CD4-positive, alpha-beta memory T cell (primary cell): ENCODE data around the gene TAF1L. TPM values are rescaled to one million over a fixed set of nuclear protein-coding genes. Genes with fewer than 3 reads are reported as not detected.
"Not testable (repeated sequence)": the region's sequence is repeated elsewhere in the genome, so short reads cannot be mapped to it uniquely, and the experiment has no call there.

ENCODE experiments used
- CTCF ChIA-PET: fragments of 350-600 bp; sonication (Branson Sonifier 250); formaldehyde crosslinking; loops from one replicate; lab custom pipeline; 2021; ENCODE audit warnings: inconsistent platforms; ENCODE audit not compliant: partially characterized antibody; lab: Charles Lee
- POLR2A ChIA-PET: fragments of 350-600 bp; sonication (Branson Sonifier 250); formaldehyde crosslinking; loops from one replicate; lab custom pipeline; 2021; ENCODE audit not compliant: partially characterized antibody; lab: Charles Lee
- DNase-seq, 5 donors: peaks; one replicate each; pipeline versions ENCODE4 v3.0.0 to v3.0.0-alpha.2; 2020 to 2022; ENCODE audit warnings: mixed read lengths in 1 of 5
- H3K27ac ChIP-seq: one replicate; pipeline ENCODE4 v1.7.0; 2013; ENCODE audit warnings: low read depth, low read length
- H3K27me3 ChIP-seq: 2 replicates; pipeline ENCODE4 v1.7.0; 2013; ENCODE audit warnings: mild to moderate bottlenecking, low read length, moderate library complexity; ENCODE audit not compliant: insufficient read depth
- H3K36me3 ChIP-seq: 2 replicates; pipeline ENCODE4 v1.7.0; 2013; ENCODE audit warnings: mild to moderate bottlenecking, low read length, moderate library complexity; ENCODE audit not compliant: insufficient read depth
- H3K4me1 ChIP-seq: 2 replicates; pipeline ENCODE4 v1.7.0; 2013; ENCODE audit warnings: mild to moderate bottlenecking, low read length, moderate library complexity; ENCODE audit not compliant: insufficient read depth
- H3K4me3 ChIP-seq, 2 donors: one replicate each; pipeline ENCODE4 v1.7.0; 2013; ENCODE audit warnings: low read length in 2 of 2, mild to moderate bottlenecking in 1 of 2
- H3K9me3 ChIP-seq, 2 donors: one replicate each; pipeline ENCODE4 v1.7.0; 2013; ENCODE audit warnings: low read length in 2 of 2, control low read depth in 1 of 2; ENCODE audit not compliant: control insufficient read depth in 1 of 2
- H3K27ac Mint-ChIP-seq, 7 donors: one replicate each; pipeline ENCODE4 v1.8.0; 2020 to 2021; ENCODE audit warnings: mixed read lengths in 7 of 7, mild to moderate bottlenecking in 6 of 7, inconsistent platforms in 3 of 7, moderate library complexity in 3 of 7
- H3K27me3 Mint-ChIP-seq, 2 donors: one replicate each; pipeline ENCODE4 v1.8.0; 2020 to 2021; ENCODE audit warnings: mixed read lengths in 2 of 2
- H3K36me3 Mint-ChIP-seq, 2 donors: one replicate each; pipeline ENCODE4 v1.8.0; 2020 to 2021; ENCODE audit warnings: mixed read lengths in 2 of 2, inconsistent platforms in 1 of 2, mild to moderate bottlenecking in 1 of 2
- H3K4me1 Mint-ChIP-seq, 4 donors: one replicate each; pipeline ENCODE4 v1.8.0; 2020 to 2021; ENCODE audit warnings: mixed read lengths in 4 of 4, mild to moderate bottlenecking in 1 of 4
- H3K4me3 Mint-ChIP-seq, 8 donors: one replicate each; pipeline ENCODE4 v1.8.0; 2020 to 2021; ENCODE audit warnings: mixed read lengths in 8 of 8, mild to moderate bottlenecking in 7 of 8, moderate library complexity in 6 of 8, inconsistent platforms in 3 of 8
- H3K9me3 Mint-ChIP-seq, 8 donors: one replicate each; pipeline ENCODE4 v1.8.0; 2020 to 2021; ENCODE audit warnings: mixed read lengths in 8 of 8, mild to moderate bottlenecking in 5 of 8, inconsistent platforms in 3 of 8, moderate library complexity in 1 of 8
- intact Hi-C: fragments of 100-400 bp; cut with micrococcal nuclease; formaldehyde crosslinking; loops from one replicate; pipeline ENCODE4 v1.15.1; 2023
- polyA plus RNA-seq, 2 donors: library from polyadenylated mRNA; unstranded; fragments of 300-500 nt; fragmentation: Illumina TruSeq; gene quantifications; one replicate each; pipeline ENCODE4 v1.2.3, GENCODE V29; 2021
- total RNA-seq, 2 experiments: library from RNA; stranded (reverse); gene quantifications; one replicate each; pipeline ENCODE4 v1.2.3, GENCODE V29; 2021

TAF1L gene
- total and polyA plus RNA-seq, 4 experiments from 2014 or later = 0.06 to 0.12 TPM; not detected in 2

DNA sequence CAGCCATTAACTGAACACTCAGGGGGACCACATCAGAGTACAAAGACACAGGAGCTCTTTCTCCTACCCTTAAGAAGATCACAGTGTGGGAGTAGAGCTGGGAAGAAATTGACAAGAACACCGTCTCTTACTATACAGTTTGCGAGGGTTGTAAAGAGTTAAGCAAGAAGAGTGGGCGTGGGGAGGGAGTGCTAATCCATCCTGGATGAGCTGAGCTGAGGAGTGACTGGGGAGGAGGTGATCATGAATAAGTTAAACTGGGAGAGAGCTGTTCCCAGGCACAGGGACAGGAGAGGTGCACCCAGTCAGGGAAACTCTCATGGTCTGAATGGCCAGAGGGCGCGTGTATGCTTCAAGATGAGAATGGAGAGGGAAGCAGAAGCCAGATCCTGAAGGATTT, 17.2 kb downstream of the TAF1L start:
- Mint-ChIP-seq H3K27ac (no peak overlapping the region), H3K4me3 (no peak overlapping the region), H3K27me3 (peaks cover 20 to 29% of the 10 kb centered on the region in 2 donors), H3K9me3 (no peaks in the 10 kb centered on the region), H3K36me3 (no peaks in the 10 kb centered on the region), H3K4me1 (no peaks in the 10 kb centered on the region)
- no peaks in the 10 kb centered on the region for H3K27me3 ChIP-seq
- no peak overlapping the region for H3K27ac ChIP-seq
- POLR2A ChIA-PET = no interaction called here
- no peak for DNase-seq
- no peaks in the 10 kb centered on the region for H3K36me3 ChIP-seq
- CTCF ChIA-PET = no interaction called here
- no peaks in the 10 kb centered on the region for H3K4me1 ChIP-seq
- no peaks in the 10 kb centered on the region for H3K9me3 ChIP-seq
- intact Hi-C loops = no loop called here
- no peak overlapping the region for H3K4me3 ChIP-seq

DNA sequence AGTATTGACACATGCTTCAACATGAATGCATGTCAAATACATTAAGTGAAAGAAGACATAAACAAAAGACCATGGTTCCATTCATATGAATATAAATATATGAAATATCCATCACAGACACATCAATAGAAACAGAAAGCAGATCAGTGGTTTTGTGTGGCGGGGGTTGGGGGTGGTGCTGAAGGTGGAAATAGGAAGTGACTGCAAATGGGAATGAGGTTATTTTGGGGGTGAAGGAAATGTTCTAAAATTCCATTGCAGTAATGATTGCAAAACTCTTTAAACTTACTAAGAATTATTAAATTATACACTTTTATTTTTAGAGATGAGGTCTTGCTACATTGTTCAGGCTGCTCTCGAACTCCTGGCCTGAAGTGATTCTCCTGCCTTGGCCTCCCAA, 28.7 kb downstream of the TAF1L start:
- Histone ChIP-seq H3K27ac (no peak overlapping the region), H3K4me3 (no peak overlapping the region), H3K9me3 (no peaks in the 10 kb centered on the region), H3K4me1 (no peaks in the 10 kb centered on the region), H3K27me3 (no peaks in the 10 kb centered on the region), H3K36me3 (no peaks in the 10 kb centered on the region)
- H3K4me3 Mint-ChIP-seq = no peak overlapping the region
- H3K27ac Mint-ChIP-seq = no peak overlapping the region
- H3K9me3 Mint-ChIP-seq = peaks cover 2 to 10% (median 3%) of the 10 kb centered on the region in 8 donors
- ChIA-PET CTCF (interaction anchor here (1.1 kb wide), 1 partner anchor 27 kb away, joined by 3 read pairs; no protein-coding TSS in a partner anchor), POLR2A (no interaction called here)
- H3K27me3 Mint-ChIP-seq = peaks cover 0 to 13% of the 10 kb centered on the region in 2 donors
- no peaks in the 10 kb centered on the region for H3K36me3 Mint-ChIP-seq
- H3K4me1 Mint-ChIP-seq = no peaks in the 10 kb centered on the region
- intact Hi-C loops = no loop called here
- DNase-seq = no peak

DNA sequence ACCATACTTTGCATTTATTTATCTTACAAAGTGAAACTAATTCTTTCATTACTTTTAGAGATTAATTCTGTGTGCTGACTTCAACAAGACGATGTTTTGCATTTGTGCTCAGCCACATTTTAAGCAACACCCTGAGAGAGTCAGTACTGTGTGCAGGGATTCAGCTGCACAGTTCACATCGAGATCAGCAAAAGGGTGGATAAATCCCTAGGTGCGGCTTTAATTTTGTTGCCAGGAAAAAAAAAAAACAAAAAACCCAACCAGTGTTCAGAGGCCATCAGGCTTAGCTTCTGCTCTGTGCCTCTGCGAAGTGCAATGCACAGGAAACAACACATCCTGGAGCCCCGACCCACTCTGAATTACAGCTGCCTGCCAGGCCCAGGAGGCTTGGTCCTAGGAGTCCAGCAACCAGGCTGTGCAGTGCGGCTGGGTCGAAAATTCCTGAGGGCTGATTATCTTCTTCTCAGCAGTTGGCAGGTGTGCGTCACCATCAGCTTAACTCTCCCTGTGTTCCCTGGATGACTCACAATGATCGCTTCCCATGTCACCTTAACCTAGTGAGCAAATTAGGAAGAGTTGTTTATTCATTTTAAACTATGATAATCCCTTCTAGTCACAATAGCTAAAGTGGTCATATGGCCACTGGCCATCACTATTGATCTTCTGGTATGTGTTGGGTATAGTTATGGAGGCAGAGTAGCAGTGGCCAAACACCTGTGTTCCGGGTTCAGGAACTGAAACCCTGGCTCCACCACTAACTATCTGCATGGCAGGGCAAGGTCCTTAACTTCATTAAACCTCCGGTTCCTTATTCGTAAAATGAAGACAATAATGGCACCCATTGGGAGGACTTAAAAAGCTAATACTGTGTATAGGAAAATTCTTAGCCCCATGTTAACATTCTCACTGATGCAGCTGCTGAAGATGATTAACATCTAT, 31.3 kb downstream of the TAF1L start:
- ChIA-PET POLR2A (no interaction called here), CTCF (interaction anchor here (0.8 to 1.3 kb wide), 4 partner anchors 11 to 225 kb away, joined by 3 to 7 read pairs (median 3); no protein-coding TSS in a partner anchor)
- Mint-ChIP-seq H3K36me3 (no peaks in the 10 kb centered on the region), H3K4me3 (no peak overlapping the region), H3K27ac (no peak overlapping the region), H3K4me1 (no peaks in the 10 kb centered on the region), H3K27me3 (peaks cover 5 to 24% of the 10 kb centered on the region in 2 donors), H3K9me3 (peaks cover 2 to 10% (median 3%) of the 10 kb centered on the region in 8 donors)
- H3K36me3 ChIP-seq = no peaks in the 10 kb centered on the region
- intact Hi-C loops = no loop called here
- no peak for DNase-seq
- no peaks in the 10 kb centered on the region for H3K9me3 ChIP-seq
- no peaks in the 10 kb centered on the region for H3K4me1 ChIP-seq
- H3K27me3 ChIP-seq = no peaks in the 10 kb centered on the region
- no peak overlapping the region for H3K27ac ChIP-seq
- no peak overlapping the region for H3K4me3 ChIP-seq

DNA sequence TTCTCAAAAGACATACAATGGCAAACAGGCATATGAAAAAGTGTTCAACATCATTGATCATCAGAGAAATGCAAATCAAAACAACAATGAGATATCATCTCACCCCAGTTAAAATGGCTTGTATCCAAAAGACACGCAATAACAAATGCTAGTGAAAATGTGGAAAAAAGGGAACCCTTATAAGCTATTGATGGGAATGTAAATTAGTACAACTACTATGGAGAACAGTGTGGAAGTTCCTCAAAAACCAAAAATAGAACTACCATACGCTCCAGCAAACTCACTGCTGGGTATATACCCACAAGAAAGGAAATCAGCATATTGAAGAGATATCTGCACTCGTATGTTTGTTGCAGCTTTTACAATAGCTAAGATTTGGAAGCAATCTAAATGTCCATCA, 36.4 kb downstream of the TAF1L start:
- H3K9me3 Mint-ChIP-seq, H3K36me3 ChIP-seq, CTCF ChIA-PET, H3K27ac ChIP-seq, H3K4me3 Mint-ChIP-seq, DNase-seq, H3K27me3 ChIP-seq, H3K27ac Mint-ChIP-seq, H3K4me1 Mint-ChIP-seq, H3K4me3 ChIP-seq, H3K4me1 ChIP-seq, H3K9me3 ChIP-seq, H3K36me3 Mint-ChIP-seq, intact Hi-C loops: not testable (repeated sequence)
- POLR2A ChIA-PET = interaction anchor here (0.6 kb wide), 1 partner anchor 220 kb away, joined by 3 read pairs; no protein-coding TSS in a partner anchor
- H3K27me3 Mint-ChIP-seq = peaks cover 16 to 36% of the 10 kb centered on the region in 2 donors

DNA sequence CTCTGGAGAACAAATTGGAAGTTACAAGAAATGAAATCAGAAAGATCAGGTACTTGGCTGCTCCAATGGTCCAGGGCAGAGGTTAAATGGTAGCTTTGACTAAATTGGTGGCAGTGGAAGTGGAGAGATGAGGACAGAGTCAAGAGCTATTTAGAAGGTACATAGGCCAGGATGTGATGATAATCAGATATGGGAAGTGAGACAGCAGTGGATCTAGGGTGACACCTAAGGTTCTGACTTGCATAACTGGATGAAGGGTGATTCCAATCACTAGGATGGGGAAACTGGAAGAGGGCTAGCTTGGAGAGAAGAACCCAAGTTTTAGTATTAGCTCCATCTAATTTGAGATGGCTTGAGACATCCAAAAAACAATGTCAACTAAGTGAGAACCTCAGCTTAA, 38.5 kb downstream of the TAF1L start:
- H3K27me3 Mint-ChIP-seq = peaks cover 17 to 32% of the 10 kb centered on the region in 2 donors
- H3K4me3 Mint-ChIP-seq = no peak overlapping the region
- peaks cover 0 to 3% (median 0%) of the 10 kb centered on the region in 8 donors for H3K9me3 Mint-ChIP-seq
- intact Hi-C loops = no loop called here
- Histone ChIP-seq H3K36me3 (no peaks in the 10 kb centered on the region), H3K4me1 (no peaks in the 10 kb centered on the region), H3K9me3 (no peaks in the 10 kb centered on the region), H3K27me3 (no peaks in the 10 kb centered on the region), H3K27ac (no peak overlapping the region), H3K4me3 (no peak overlapping the region)
- peaks cover 0 to 4% (median 0%) of the 10 kb centered on the region in 4 donors for H3K4me1 Mint-ChIP-seq
- peaks cover 0 to 4% of the 10 kb centered on the region in 2 donors for H3K36me3 Mint-ChIP-seq
- H3K27ac Mint-ChIP-seq = no peak overlapping the region
- peak in 1 of 5 donors; percentile 3 for DNase-seq
- POLR2A ChIA-PET = no interaction called here
- CTCF ChIA-PET = interaction anchor here (0.7 kb wide), 1 partner anchor 16 kb away, joined by 3 read pairs; no protein-coding TSS in a partner anchor

DNA sequence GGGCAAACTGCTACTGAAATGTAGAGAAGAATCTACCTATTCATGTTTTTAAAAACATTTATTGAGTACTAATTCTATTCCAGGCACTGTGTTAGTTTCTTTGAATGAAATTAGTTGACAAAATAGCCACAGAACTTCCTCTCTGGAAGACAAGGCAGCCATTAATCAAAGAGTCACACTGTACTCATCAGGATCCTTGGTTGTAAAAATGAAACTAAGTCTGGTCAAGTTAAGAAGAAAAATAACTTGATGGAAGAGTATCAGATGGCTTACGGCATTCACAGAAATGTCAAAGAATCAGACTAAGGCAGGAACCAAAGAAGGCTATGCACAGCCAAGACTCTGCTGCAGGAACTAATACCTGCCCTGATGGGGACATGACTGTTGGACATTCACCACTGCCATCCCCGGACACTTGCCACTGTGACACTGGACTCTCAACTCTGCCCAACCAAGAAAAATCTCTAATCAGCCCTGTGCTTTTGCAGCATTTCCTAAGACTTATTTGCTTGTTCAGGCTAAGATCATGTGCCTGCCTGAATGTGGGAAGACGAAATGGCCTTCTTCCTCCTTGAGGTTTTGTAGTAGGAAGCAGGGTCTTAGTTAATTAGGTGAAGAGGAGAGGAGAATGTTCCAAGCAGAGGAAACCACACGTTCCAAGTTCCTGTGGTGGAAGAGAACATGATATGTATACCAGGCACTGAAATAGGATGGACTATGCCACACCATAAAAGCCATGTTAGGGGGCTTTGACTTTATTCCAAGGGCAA, 39.2 kb downstream of the TAF1L start:
- H3K4me1 ChIP-seq = no peaks in the 10 kb centered on the region
- H3K36me3 ChIP-seq = no peaks in the 10 kb centered on the region
- H3K4me3 ChIP-seq = no peak overlapping the region
- intact Hi-C loops = no loop called here
- H3K27ac ChIP-seq = no peak overlapping the region
- DNase-seq = peak in 1 of 5 donors; percentile 9
- H3K9me3 Mint-ChIP-seq = peaks cover 0 to 3% (median 0%) of the 10 kb centered on the region in 8 donors
- peaks cover 0 to 4% of the 10 kb centered on the region in 2 donors for H3K36me3 Mint-ChIP-seq
- peaks cover 0 to 4% (median 0%) of the 10 kb centered on the region in 4 donors for H3K4me1 Mint-ChIP-seq
- no peaks in the 10 kb centered on the region for H3K27me3 ChIP-seq
- POLR2A ChIA-PET = no interaction called here
- H3K9me3 ChIP-seq = no peaks in the 10 kb centered on the region
- no peak overlapping the region for H3K4me3 Mint-ChIP-seq
- no peak overlapping the region for H3K27ac Mint-ChIP-seq
- CTCF ChIA-PET = interaction anchor here (0.6 to 0.7 kb wide), 2 partner anchors 16 to 397 kb away, joined by 3 read pairs; no protein-coding TSS in a partner anchor
- peaks cover 17 to 29% of the 10 kb centered on the region in 2 donors for H3K27me3 Mint-ChIP-seq

DNA sequence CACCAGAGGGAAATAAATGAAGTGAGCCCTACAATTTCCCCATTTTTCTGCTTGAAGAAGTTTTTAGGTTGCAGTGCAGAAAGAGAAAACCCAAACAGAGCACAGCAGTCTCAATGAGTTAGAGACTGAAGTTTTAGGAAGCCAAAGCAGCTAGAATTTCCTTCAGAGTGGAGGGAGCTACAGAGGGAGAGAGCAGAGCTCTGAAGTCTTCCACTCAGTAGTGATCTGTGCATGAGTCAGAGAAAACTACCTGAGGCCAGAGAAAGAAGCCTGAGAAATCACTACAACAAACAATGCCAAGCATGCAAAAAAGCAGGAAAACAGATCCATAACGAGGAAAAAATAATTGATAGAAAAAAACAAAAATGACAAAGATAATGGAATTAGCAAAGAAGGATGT, 44.6 kb downstream of the TAF1L start:
- Histone ChIP-seq H3K27me3 (no peaks in the 10 kb centered on the region), H3K4me3 (no peak overlapping the region), H3K27ac (no peak overlapping the region), H3K9me3 (no peaks in the 10 kb centered on the region), H3K36me3 (no peaks in the 10 kb centered on the region), H3K4me1 (no peaks in the 10 kb centered on the region)
- intact Hi-C loops = no loop called here
- Mint-ChIP-seq H3K4me1 (peaks cover 0 to 1% (median 0%) of the 10 kb centered on the region in 4 donors), H3K9me3 (no peaks in the 10 kb centered on the region), H3K27me3 (peaks cover 11 to 17% of the 10 kb centered on the region in 2 donors), H3K4me3 (no peak overlapping the region), H3K27ac (no peak overlapping the region), H3K36me3 (no peaks in the 10 kb centered on the region)
- POLR2A ChIA-PET = no interaction called here
- DNase-seq = no peak
- CTCF ChIA-PET = interaction anchor here (1.6 to 6.0 kb wide), 3 partner anchors 10 to 212 kb away, joined by 7 to 55 read pairs (median 23); no protein-coding TSS in a partner anchor
